Measurements from ENCODE around the gene RANBP1.

Gene RANBP1

DNA sequence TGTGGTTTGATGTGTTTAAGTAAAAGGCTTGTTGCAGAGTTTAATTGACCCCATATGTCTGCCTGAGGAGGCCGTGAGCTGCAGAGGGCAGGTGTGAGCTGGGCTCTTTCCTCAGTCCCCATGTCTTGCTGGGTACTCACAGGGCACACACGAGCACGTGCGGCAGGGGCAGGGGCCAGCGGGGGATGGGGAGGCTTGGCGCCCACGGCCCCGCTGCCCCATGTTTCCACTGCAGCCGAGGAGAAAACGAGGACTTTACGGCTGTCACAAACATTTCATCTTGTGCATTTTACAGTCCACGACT lies 59.6 kb downstream of the RANBP1 start:
- Histone ChIP-seq H3K36me3 (ENCODE audit: control insufficient read depth in 4 of 4, insufficient read depth in 4 of 4, low read length in 3 of 4) (no peaks in the 10 kb centered on the region), H3K4me3 (ENCODE audit: control insufficient read depth in 1 of 7, extremely low read depth in 1 of 7, insufficient read depth in 4 of 7, low read depth in 2 of 7, low read length in 6 of 7) (no peak overlapping the region), H3K9me3 (ENCODE audit: control extremely low read depth in 1 of 5, control insufficient read depth in 4 of 5, insufficient read depth in 2 of 5, low read depth in 1 of 5, low read length in 4 of 5) (no peaks in the 10 kb centered on the region), H3K27ac (ENCODE audit: insufficient read depth in 1 of 2, low read depth in 1 of 2, low read length in 2 of 2, poor library complexity in 1 of 2, severe bottlenecking in 2 of 2) (no peak overlapping the region), H3K27me3 (replicated peaks in 2 of 5; ENCODE audit: control insufficient read depth in 4 of 5, insufficient read depth in 5 of 5, low read length in 4 of 5) (no peaks in the 10 kb centered on the region), H3K4me1 (ENCODE audit: control extremely low read depth in 1 of 4, control insufficient read depth in 4 of 4, insufficient read depth in 4 of 4, low read length in 3 of 4) (peaks cover 0 to 3% (median 0%) of the 10 kb centered on the region in 4 experiments)
- CTCF ChIA-PET, result interaction anchor here (0.9 to 1.6 kb wide), 2 partner anchors 17 to 19 kb away, joined by 4 read pairs; no protein-coding TSS in a partner anchor
- POLR2A ChIA-PET, result no interaction called here
- DNase-seq, result no peak
- 81% methylated on average over 12 of the region's 12 CpGs for WGBS (ENCODE audit: insufficient coverage)

DNA sequence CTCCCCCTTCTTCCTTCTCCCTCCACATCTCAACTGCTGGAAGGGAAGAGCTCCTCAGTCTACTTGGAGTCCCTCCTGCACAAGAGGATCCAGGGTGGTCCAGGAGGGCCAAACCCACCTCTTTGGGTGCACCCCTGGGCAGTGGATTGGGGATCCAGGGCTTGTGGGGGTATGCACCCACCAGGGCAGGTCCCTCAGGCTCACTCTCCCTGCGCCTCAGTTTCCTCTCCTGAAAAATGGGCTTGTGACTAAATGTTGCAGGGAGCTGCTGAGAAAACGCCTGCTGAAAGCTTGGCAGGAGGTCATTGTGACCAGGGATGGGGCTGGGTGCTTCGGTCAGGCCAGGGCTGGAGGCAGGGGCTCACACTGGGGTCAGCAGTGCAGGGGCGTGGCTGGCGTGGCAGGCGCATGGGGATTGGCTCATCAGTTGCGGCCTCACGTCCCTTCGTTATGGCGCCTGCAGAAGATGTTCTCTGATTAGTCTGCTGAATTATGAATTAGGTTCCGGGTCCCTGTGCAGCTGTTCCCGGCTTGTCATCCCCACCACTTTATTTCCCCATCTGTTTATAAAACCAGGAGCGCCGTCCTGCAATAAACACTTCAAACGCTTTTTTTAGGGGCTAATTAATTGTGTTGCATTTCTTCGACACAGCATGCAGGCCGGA lies 60.6 kb downstream of the RANBP1 start:
- Histone ChIP-seq H3K27me3 (replicated peaks in 2 of 5; ENCODE audit: control insufficient read depth in 4 of 5, insufficient read depth in 5 of 5, low read length in 4 of 5) (no peaks in the 10 kb centered on the region), H3K4me3 (ENCODE audit: control insufficient read depth in 1 of 7, extremely low read depth in 1 of 7, insufficient read depth in 4 of 7, low read depth in 2 of 7, low read length in 6 of 7) (no peak overlapping the region), H3K4me1 (ENCODE audit: control extremely low read depth in 1 of 4, control insufficient read depth in 4 of 4, insufficient read depth in 4 of 4, low read length in 3 of 4) (peaks cover 0 to 3% (median 0%) of the 10 kb centered on the region in 4 experiments), H3K27ac (ENCODE audit: insufficient read depth in 1 of 2, low read depth in 1 of 2, low read length in 2 of 2, poor library complexity in 1 of 2, severe bottlenecking in 2 of 2) (no peak overlapping the region), H3K36me3 (ENCODE audit: control insufficient read depth in 4 of 4, insufficient read depth in 4 of 4, low read length in 3 of 4) (no peaks in the 10 kb centered on the region), H3K9me3 (ENCODE audit: control extremely low read depth in 1 of 5, control insufficient read depth in 4 of 5, insufficient read depth in 2 of 5, low read depth in 1 of 5, low read length in 4 of 5) (no peaks in the 10 kb centered on the region)
- POLR2A ChIA-PET, result no interaction called here
- 96% methylated on average over 14 of the region's 17 CpGs for WGBS (ENCODE audit: insufficient coverage)
- CTCF ChIA-PET, result interaction anchor here (1.6 to 1.8 kb wide), 2 partner anchors 16 to 19 kb away, joined by 4 read pairs; no protein-coding TSS in a partner anchor
- no peak for DNase-seq
